ENCODE measurements around the gene ATOSB. TPM values are rescaled to one million over a fixed set of nuclear protein-coding genes. Genes with fewer than 3 reads are reported as not detected.

Gene ATOSB
- total RNA-seq, 1 donor from 2014 or later: 43.2 TPM

- peak overlapping the region; percentile 22 for H3K27ac Mint-ChIP-seq (ENCODE audit: unreplicated experiment)
These were observed 37.6 kb downstream of the ATOSB start for GRCh38 chr9:35078066-35078465.

DNA sequence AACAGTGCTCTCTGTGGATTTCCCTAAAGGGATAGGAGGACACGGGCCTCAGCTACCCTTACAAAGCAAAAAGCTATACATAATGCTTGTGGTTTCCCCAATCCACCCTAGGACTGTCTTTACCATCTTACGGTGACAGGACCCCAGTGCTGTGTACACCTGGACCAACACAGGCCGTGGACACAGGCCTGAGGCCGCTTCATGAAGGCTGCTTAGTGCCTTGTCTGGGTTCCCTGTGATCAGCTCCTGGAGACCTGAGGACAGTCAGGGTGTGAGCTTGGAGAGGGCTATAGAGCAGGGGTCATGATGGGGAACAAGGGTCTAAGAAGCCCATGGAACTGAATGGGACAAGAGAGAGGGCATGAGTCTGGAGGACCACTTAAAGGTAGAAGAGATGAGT is 38.8 kb downstream of the ATOSB start:
- no peaks in the 10 kb centered on the region for H3K27me3 Mint-ChIP-seq (ENCODE audit: low read depth)
- no peaks in the 10 kb centered on the region for H3K9me3 Mint-ChIP-seq (ENCODE audit: low read depth)
- peaks cover 10% of the 10 kb centered on the region for H3K36me3 Mint-ChIP-seq (ENCODE audit: low read depth)
- no peak for TF ChIP-seq CTCF (IDR thresholded peaks at IDR 0.05)
- H3K4me1 Mint-ChIP-seq (ENCODE audit: low read depth): peaks cover 30% of the 10 kb centered on the region
- H3K4me3 Mint-ChIP-seq (ENCODE audit: unreplicated experiment): no peak overlapping the region
- H3K27ac Mint-ChIP-seq (ENCODE audit: unreplicated experiment): no peak overlapping the region
- no peak for DNase-seq (ENCODE audit: low spot score)

More at GRCh38 chr9:35078066-35078465, 37.6 kb downstream of the ATOSB start:
- Mint-ChIP-seq H3K4me1 (ENCODE audit: low read depth) (peaks cover 24% of the 10 kb centered on the region), H3K9me3 (ENCODE audit: low read depth) (no peaks in the 10 kb centered on the region), H3K36me3 (ENCODE audit: low read depth) (peaks cover 10% of the 10 kb centered on the region), H3K27me3 (ENCODE audit: low read depth) (no peaks in the 10 kb centered on the region), H3K4me3 (ENCODE audit: unreplicated experiment) (peak overlapping the region; percentile 89)
- no peak for TF ChIP-seq CTCF (IDR thresholded peaks at IDR 0.05)
- no peak for DNase-seq (ENCODE audit: low spot score)

- H3K9me3 Mint-ChIP-seq (ENCODE audit: low read depth): no peaks in the 10 kb centered on the region
- H3K36me3 Mint-ChIP-seq (ENCODE audit: low read depth): peaks cover 10% of the 10 kb centered on the region
- no peak for TF ChIP-seq CTCF (IDR thresholded peaks at IDR 0.05)
- peaks cover 36% of the 10 kb centered on the region for H3K4me1 Mint-ChIP-seq (ENCODE audit: low read depth)
- H3K27ac Mint-ChIP-seq (ENCODE audit: unreplicated experiment): no peak overlapping the region
- no peaks in the 10 kb centered on the region for H3K27me3 Mint-ChIP-seq (ENCODE audit: low read depth)
- no peak for DNase-seq (ENCODE audit: low spot score)
- no peak overlapping the region for H3K4me3 Mint-ChIP-seq (ENCODE audit: unreplicated experiment)
These were observed 40.3 kb downstream of the ATOSB start for GRCh38 chr9:35075358-35075757.

GRCh38 chr9:35074791-35075190 is 40.9 kb downstream of the ATOSB start:
- Mint-ChIP-seq H3K4me3 (ENCODE audit: unreplicated experiment) (no peak overlapping the region), H3K9me3 (ENCODE audit: low read depth) (no peaks in the 10 kb centered on the region), H3K36me3 (ENCODE audit: low read depth) (peaks cover 10% of the 10 kb centered on the region), H3K27me3 (ENCODE audit: low read depth) (no peaks in the 10 kb centered on the region), H3K4me1 (ENCODE audit: low read depth) (peaks cover 37% of the 10 kb centered on the region), H3K27ac (ENCODE audit: unreplicated experiment) (no peak overlapping the region)
- TF ChIP-seq CTCF (IDR thresholded peaks at IDR 0.05): no peak
- no peak for DNase-seq (ENCODE audit: low spot score)

- Mint-ChIP-seq H3K36me3 (ENCODE audit: low read depth) (peaks cover 10% of the 10 kb centered on the region), H3K4me3 (ENCODE audit: unreplicated experiment) (no peak overlapping the region), H3K27me3 (ENCODE audit: low read depth) (no peaks in the 10 kb centered on the region), H3K4me1 (ENCODE audit: low read depth) (peaks cover 41% of the 10 kb centered on the region), H3K27ac (ENCODE audit: unreplicated experiment) (no peak overlapping the region), H3K9me3 (ENCODE audit: low read depth) (no peaks in the 10 kb centered on the region)
- TF ChIP-seq CTCF (IDR thresholded peaks at IDR 0.05): no peak
- DNase-seq (ENCODE audit: low spot score): no peak
These were observed 41.5 kb downstream of the ATOSB start for GRCh38 chr9:35074141-35074540.
